NCI-H2196 treated with DMSO at 0.1 percent for 48 hours (cell line): Measurements from ENCODE around the gene YKT6.
A peak's percentile ranks its signal among the peaks of the same experiment; 100 is the strongest.
"Not testable (repeated sequence)": the region's sequence is repeated elsewhere in the genome, so short reads cannot be mapped to it uniquely, and the experiment has no call there.

Source experiments
- DNase-seq: peaks from one replicate; lab custom pipeline; 2025; ENCODE audit not compliant: unreplicated experiment; lab: John Stamatoyannopoulos, UW

Gene YKT6

DNA sequence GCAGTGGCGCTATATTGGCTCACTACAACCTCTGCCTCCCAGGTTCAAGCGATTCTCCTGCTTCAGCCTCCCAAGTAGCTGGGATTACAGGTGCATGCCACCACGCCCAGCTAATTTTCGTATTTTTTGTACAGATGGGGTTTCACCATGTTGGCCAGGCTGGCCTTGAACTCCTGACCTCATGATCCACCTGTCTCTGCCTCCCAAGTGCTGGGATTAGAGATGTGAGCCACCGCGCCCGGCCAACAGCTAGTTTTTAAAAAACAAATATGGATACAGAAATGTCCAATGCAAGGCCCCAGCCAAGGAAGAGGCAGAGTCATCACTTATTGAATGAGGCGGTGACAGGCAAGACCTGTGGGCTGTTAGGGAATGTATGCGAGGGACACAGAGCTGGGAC lies 28.9 kb upstream of the YKT6 start:
- not testable (repeated sequence) for DNase-seq

DNA sequence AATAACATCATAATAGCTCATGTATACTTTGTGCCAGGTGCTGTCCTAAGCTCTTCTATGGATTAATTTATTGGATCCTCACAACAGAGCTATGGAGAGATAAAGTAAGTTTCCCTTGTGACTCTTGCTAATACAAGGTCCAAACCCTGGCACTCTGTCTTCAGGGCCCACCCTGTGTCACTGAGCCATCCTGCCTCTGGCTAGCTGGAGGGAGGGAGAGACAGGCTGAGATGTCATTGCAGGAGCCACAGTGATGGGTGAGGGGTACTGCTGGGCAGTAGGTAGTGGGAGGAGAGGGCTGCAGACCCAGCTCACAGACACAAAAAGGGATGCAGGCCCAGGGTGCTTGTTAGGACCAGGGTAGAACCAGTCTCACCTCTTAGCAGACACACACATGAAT lies 28.4 kb upstream of the YKT6 start:
- DNase-seq, result no peak

DNA sequence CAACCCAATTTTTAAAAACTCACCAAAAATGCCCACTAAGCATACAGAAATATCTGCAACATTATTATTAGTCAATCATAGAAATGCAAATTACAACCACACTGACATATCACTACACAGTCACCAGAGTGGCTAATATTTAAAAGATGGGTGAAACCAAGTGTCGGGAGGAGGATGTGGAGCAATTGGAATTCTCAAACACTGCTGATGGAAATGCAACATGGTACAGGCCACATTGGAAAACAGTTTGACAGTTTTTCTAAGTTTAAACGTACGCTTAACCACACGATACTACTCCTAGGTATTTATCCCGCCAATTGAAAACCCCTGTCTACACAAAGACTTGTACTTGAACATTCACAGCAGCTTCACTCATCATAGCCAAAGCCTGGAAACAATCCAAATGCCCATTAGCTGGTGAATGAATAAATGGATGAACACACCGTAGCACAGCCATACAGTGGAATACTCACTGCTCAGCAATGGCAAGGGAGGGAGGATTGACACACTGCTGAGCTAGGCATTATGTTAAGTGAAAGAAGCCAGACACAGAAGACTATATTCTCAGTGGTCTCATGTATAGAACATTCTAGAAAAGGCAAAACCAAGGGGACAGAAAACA lies 27.9 kb upstream of the YKT6 start:
- no peak for DNase-seq

DNA sequence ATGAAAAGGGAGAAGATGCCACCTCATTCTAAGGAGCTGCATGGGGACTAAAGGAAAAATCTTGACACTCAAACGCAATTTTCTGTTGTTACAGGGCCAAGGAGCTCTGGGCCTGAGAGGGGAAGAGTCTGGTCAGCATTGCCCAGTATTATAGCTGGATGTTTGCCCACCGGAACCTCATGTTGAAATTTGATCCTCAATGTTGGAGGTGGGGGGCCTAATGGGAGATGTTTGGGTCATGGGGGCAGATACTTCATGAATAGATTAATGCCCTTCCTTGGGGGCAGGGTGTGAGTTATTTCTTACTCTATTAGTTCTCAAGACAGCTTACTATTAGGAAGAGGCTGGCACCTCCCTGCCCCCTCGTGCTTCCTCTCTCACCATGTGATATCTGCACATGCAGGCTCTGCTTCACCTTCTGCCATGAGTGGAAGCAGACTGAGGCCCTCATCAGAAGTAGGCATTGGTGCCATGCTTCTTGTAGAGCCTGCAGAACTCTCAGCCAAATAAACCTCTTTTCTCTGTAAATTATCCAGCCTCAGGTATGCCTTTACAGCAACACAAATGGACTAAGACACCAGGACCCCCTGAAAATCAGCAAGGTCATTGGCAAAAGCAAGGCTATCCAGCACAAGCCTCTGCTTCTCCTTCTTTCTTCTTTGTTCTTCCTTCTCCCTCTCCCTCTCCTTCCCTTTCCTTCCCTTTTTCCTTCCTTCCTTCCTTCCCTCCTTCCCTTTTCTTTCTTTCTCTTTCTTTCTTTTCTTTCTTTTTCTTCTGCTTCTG lies 26.7 kb upstream of the YKT6 start:
- no peak for DNase-seq

DNA sequence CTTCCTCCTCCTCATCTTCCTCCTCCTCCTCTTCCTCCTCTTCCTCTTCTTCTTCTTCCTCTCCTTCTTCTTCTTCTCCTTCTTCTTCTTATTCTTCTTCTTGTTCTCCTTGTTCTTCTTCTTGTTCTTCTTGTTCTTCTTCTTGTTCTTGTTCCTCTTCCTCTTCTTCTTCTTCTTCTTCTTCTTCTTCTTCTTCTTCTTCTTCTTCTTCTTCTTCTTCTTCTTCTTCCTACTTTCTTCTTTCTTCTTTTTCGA lies 26.2 kb upstream of the YKT6 start:
- DNase-seq, result not testable (repeated sequence)

DNA sequence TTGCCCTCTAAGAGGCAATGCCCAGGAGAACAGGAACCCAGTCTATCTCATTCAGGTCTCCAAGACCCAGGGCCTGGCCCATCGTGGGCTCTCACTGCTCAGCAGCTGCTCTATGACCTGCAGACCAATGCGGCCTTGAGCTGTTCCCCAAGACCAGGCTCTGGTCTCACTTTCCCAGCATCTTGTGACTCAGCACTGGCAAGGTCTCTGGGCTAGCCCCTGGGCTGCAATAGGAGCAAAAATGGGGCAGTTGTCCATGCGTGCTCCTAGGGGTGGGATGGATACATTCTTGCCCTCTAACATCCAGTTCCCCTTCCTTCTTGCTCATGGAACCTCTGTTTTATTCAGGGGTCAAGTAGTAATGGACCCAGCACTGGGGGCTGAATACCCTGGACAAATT lies 25.0 kb upstream of the YKT6 start:
- no peak for DNase-seq

DNA sequence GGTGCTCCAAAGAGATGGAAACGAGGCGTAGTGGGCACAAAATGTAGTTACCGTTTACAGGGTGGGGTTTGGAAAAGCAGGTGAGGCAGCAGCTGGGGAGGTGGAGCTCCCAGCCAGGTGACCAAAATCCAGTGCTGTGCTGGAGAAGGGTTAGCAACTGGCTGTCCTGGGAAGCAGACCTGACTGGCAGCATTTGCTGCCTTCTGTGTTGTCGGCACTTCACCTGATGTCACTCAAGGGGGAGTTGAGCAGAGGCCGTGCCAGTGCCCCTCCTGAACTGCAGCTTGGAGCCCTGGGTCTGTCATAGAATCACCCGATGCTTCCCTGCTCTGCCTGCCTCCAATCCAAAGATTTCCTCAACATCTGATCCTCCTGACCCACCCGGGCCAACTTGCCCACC lies 24.3 kb upstream of the YKT6 start:
- DNase-seq, result no peak

DNA sequence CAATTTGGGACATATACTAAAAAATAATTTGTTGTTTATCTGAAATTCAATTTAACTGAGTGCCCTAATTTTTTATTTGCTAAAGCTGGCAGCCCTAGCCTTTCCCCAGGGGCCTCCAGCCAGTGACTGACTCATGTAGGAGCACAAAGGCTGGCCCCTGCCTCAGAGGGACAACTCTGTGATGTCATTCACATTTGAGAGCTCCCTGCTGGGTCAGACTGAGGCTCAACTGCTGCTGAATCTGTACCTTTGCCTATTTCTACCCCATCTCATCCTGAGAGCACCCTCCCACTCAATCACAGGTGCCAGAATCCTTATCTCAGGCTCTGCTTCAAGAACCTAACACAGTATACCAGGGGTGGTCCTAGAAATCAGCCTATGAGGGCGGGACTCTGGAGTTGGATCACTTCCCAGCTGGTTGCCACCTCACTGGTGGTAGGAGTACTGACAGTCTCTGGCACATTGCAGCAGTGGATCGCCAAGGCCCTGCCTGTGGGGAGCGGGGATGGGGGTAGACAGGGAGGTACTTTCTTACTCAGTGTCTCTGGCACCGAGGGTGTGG lies 23.1 kb upstream of the YKT6 start:
- DNase-seq, result no peak

DNA sequence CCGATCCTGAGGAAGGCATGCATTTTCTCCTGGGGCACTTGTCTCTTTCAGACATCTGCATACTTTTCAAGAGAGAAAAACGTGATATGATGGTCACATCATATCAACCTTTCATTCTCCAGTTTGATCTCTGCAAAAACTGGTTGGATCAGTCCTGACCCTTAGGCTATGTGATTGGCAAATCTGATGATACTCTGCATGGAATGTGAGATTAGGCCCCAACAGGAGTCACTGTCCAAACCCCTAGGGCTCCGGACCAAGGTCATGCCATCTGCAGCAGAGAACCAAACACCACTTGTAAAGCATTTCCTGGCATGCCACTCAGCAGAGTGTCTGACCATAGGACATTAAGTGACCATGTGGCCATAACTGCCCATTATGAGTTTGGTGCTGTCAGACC lies 20.1 kb upstream of the YKT6 start:
- no peak for DNase-seq

DNA sequence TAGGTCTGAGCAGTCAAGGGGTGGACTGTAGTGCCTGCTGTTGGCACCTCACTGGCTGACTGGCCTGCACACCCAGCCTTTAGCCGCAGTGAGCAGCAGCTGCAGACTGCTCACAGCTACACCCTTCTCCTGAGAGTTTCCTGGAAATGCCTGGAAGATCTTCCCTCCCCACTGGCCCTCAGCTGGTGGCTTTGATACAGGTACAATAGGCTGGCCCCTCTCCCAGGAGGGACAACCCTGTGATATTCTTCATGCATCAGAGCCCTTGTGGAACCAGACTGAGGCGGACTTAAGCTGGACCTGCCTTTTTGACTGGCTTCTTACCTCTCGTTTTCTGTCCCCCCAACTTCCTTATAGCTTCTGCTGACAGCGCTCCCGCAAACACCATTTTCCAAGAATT lies 18.0 kb upstream of the YKT6 start:
- no peak for DNase-seq

DNA sequence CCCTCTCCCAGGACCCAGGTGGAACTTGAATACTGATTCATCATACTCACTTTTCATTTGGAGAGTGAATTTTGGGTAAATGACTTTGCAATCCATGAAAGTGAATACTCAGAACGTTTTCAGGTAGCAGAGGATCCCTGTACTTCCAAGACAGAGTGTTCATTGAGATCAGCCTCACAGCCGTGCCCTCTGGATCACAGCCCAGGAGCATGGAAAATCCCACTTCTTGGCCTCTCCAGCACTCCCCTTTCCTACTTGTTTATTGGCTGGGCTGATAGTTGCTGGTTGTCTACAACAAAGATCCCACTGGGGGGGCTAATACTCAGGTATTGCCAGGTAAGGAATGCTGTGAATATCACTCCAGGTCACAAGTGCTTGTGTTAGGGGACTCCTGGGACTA lies 17.4 kb upstream of the YKT6 start:
- DNase-seq, result no peak

DNA sequence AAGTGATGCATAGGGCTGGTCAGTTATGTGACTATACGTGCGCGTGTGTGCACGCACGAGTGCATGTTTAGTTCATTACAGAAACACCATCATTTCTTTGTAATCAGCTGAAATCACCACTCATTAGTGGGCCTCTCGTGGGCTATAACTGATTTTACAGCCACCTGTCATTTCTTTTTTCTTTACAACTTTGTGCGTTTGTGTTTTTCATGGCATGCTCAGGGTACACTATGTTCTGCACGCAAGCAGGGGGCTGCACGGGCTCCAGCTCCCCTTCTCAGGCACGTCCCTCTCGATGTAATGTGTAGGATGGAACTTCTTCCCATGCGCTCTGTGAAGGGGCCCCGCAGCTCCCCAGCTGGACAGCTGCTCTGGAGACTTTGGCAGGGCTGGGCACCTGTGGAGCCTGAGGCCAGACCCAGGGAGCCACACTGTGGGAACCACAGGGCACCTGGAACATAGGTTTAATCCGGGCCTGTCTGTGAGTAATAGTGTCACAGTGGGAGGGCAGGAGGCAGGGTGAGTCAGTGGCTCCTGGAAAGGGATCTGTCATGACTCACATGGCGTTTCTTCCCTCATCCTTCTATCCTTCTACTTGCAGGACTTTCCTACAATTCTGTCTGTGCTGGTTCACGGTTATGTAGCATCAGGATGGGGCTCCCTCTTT lies 16.4 kb upstream of the YKT6 start:
- no peak for DNase-seq

DNA sequence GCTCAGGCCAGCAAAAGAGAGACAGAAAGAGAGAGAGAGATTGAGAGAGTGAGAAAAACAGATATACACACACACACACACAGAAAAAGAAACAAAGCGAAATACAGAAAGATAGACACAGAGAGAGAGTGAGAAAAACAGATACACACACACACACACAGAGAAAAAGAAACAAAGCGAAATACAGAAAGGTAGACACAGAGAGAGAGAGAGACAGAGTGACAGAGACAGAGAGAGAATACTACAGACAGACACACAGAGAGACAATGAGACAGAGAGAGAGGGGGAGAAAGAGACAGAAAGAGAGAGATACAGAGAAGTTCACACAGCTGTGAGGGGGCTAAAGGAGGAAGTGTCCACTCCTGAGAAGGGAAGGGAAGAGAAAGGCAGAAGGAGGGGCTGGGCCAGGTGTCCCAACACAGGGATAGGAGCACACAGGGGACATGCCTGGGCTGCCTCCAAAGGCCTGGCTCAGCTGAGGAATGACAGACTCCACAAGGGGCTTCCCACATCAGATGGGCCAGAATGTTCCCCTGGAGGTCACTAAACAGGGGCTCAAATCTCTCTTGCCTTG lies 15.8 kb upstream of the YKT6 start:
- no peak for DNase-seq

DNA sequence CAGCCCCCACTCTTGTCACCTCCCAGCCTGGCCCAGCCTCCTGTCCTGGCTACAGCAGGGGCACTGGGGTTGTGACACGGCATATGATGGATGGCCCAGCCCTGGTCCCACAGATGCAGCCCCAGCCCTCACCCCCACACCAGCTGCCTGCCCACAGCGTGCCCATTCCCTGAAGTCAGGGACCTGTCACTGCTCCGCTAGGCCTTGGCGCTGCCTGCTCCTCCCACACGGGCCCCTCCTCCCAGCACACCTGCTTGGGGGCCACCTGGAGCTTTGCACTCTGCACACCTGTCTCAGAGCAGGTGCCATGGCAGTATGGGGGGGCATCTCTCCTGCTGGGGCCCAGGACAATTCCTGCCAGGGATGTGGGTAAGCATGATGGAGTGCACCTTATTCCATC lies 15.0 kb upstream of the YKT6 start:
- no peak for DNase-seq

DNA sequence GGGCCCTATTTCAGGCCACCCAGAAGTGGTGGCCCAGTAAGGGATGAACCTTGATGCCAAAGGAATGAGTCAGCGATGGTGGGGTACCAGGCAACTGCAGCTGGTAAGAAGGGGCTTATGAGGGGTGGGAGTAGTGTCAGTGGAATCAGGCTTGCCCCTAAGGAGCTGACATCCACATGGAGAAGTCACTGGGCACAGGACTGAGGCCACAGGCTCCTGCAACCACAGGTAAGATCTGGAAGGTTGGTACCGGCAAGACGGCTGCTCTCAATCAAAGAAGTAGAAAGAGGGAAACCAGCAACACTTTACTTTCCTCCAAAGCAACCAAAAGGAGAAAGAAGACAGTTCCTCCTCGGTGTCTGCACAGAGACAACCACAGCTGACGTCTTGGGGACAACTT lies 14.0 kb upstream of the YKT6 start:
- DNase-seq, result no peak

DNA sequence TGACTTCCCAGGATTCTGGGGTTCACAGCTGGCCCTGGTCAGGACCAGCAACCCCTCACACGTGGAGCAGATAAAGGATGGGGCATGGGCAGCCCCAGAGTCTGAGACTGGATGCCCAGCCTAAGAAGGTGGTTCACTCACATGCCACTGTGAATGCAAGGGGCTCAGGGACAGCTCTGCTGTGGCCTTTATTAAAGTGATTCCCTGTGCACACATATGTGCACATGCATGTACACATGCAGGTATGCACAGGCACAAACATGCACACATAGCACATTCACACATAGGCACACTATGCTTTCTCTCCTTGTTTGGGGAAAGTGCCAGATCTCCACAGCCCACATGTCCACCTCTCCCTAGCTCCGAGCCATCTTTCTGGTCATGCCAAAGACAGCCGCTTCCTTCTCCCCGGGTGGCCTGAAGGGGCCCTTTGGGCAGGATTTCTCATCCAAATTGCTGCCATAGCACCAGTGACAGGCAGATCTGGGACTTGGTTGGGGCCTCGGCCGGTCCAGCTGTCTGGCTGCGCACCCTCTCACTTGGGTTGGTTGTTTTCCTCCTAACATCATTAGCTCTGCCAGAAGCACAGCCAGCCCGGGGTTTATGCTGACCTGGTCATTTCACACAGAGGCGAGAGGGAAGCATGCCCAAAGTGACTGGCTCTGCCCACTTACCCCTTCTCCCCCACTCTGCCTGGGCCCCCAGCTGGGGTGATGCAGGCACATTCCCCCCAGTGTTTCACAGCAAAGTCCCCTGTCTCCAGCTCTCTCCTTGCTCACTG lies 13.0 kb upstream of the YKT6 start:
- no peak for DNase-seq

DNA sequence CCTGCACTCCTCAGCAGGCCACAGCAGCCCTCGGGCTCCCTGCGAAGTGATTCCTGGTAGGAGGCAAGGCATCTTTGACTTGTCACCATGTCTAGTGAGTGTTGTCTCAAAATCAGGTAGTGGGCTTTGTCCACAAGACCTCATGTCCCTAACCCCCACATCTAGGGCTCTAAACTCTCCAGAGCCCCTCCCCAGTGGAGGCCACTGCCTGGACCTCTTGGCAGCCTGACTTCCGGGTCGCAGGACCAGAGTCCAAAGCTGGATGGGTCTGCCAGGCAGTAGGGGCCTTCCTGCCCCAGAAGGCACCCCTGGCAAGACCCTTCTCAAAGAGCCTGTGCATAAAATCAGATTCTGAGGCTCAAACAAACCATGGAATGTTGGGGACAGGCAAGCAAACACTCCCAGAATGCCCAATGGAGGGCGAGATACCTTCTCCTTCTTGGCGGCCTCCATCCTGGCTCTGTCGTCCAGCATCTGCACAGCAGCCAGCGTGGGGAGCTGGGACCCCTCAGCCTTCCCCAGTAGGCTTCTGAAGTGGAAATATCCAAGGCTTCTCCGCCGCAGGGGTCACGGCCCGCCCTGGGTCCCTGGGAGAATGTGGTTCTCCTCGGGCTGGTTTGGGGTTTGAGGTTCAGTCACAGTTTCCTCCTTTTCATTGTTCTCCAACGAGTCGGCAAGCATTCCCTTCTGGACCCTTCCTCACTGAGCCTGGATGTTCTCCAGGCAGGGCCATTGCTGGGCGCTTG lies 12.1 kb upstream of the YKT6 start:
- DNase-seq, result no peak

DNA sequence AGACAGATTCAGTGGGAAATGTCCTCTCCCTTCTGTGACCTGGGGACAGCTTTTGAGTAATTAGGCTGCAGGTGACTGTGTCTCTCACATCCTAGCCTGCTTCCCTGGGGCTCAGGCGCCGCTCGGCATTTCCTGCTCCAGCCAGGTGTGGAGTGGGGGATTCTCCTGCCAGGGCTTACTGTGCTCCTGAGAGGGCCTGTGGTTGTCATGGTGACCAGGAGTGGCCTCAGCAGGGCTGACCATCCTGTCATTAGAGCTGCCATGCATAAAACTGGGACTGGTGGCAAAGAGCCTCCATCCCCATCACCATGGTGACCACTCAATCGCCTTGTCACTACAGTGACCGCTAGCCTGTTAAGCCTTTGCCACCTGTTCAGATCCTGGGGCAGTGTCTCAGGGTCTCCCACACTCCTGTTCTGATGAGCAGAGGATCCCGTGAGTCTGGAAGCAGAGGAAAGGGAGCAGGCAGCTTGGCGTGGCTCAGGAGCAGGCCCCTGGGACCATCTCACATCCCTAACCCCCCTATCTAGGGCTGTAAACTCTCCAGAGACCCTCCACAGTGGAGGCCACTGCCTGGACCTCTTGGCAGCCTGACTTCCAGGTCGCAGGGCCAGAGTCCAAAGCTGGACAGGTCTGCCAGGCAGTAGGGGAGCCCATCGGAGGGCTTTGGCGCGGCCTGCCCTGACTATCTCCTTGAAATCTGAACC lies 11.3 kb upstream of the YKT6 start, which contains the start of gene GCK:
Gene GCK, minus strand, starts transcription at position 154 of the 707 bp plus-strand sequence. CDS start 486 bp downstream, outside the sequence.
- peak; percentile 78 for DNase-seq

DNA sequence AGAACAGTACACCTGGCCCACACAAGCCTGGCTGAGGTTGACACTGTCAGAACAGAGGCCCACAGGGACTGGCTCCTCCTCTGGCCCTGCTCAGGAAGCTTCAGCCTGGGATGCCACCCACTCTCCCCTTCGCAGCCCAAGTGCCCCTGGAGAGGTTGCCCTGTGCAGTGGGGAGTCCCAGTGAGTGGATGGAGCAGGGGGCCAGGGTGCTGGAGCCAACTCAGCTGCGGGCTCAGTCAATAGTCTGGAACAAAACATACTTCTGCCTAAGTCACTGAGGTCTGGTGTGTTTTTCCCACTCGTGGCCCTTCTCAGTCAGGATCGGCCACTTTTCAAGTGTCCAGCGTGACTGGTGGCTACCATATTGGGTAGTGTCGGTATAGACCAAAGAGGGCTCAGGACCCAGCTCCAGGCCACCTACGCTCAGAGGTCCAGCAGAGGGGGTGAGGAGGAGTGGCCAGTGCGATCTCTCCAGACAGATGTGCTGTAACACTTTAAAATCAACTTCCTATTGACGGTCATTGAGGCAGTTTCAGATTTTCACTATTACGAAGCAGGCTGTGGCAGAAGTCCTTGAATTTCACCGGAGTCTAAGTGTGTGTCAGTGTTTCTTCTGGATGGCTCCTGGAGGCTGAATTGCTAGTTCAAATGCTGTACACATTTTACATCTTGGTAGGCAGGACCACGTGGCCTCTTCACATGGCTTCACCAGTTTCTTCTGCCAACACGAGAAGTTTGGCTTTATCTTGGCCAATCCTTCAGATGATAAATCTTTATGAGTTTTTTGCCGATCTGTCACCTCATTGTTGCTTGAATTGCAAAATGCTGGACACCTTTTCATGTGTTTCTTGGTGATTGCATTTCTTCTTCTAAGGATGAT lies 10.5 kb upstream of the YKT6 start:
- DNase-seq, result no peak
